Nucleus accumbens (tissue), 56 donors: Measurements from ENCODE around the gene HYOU1.
A peak's percentile ranks its signal among the peaks of the same experiment; 100 is the strongest.
"Not testable (repeated sequence)": the region's sequence is repeated elsewhere in the genome, so short reads cannot be mapped to it uniquely, and the experiment has no call there.

ENCODE experiments used
- DNase-seq, 56 donors: peaks; one replicate each; lab custom pipeline; 2025; lab: John Stamatoyannopoulos, UW

Gene HYOU1, protein sequence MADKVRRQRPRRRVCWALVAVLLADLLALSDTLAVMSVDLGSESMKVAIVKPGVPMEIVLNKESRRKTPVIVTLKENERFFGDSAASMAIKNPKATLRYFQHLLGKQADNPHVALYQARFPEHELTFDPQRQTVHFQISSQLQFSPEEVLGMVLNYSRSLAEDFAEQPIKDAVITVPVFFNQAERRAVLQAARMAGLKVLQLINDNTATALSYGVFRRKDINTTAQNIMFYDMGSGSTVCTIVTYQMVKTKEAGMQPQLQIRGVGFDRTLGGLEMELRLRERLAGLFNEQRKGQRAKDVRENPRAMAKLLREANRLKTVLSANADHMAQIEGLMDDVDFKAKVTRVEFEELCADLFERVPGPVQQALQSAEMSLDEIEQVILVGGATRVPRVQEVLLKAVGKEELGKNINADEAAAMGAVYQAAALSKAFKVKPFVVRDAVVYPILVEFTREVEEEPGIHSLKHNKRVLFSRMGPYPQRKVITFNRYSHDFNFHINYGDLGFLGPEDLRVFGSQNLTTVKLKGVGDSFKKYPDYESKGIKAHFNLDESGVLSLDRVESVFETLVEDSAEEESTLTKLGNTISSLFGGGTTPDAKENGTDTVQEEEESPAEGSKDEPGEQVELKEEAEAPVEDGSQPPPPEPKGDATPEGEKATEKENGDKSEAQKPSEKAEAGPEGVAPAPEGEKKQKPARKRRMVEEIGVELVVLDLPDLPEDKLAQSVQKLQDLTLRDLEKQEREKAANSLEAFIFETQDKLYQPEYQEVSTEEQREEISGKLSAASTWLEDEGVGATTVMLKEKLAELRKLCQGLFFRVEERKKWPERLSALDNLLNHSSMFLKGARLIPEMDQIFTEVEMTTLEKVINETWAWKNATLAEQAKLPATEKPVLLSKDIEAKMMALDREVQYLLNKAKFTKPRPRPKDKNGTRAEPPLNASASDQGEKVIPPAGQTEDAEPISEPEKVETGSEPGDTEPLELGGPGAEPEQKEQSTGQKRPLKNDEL

DNA sequence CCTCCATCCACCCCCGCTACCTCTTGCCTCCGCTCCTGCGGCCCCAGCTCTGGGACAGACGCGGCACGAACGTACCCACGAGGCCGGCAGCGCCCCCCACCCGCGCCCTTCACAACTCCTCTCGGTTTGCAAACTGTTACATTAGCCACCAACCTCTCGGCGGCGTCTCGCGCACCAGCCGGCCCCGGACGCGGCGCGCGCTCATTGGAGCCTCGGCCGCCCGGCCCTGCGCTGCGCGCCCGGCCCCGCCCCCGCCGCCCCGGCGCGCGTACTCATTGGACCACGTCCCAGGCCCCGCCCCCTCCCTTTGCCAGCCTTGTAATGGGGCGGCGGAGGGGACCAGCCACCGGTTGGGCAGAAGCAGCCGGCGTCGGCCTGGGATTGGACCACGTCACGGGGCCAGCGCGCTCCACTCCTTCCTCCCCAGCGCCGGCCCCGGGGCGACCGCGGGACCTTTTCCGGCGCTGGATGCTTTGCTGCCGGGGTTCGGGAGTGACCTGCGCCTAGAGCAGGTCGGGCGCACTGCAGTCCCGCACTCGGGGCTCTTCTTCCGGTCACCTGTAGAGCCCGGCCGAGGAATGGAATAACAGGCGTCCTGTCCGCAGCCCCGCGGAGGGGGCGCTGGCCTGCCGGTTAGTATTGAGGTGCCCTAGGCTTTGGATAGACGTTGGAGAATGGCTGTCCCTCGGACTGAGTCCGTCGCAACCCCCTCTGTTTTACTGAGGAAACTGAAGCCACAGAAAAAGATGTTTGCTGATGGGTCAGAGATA is at the start of gene HYOU1:
HYOU1 (minus strand) TSS at position 206 of the 770 bp plus-strand sequence. CDS start 1,045 bp downstream, outside the sequence.
- peak; percentile 74 to 98 (median 94) for DNase-seq

- peak in 5 of 56 donors; percentile 6 to 23 (median 13) for DNase-seq
Measured at GRCh38 chr11:119103793-119104192, 46.8 kb upstream of the HYOU1 start.

DNA sequence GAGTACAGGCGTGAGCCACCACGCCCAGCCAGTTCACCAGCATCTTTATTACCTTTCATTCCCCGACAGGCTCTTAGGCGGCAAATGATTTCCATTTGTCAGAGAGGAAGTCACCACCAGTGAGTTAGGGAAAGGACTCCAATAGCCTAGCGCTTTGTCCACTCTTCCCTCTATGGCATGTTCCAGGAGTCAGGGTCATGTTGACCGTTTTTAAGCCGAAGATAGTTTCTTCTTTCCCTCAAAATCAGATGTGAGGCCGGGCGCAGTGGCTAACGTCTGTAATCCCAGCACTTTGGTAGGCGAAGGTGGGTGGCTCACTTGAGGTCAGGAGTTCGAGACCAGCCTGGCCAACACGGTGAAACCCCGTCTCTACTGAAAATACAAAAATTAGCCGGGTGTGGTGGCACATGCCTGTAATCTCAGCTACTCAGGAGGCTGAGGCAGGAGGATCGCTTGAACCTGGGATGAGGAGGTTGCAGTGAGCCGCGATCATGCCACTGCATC is 46.2 kb upstream of the HYOU1 start:
- DNase-seq = not testable (repeated sequence)

DNA sequence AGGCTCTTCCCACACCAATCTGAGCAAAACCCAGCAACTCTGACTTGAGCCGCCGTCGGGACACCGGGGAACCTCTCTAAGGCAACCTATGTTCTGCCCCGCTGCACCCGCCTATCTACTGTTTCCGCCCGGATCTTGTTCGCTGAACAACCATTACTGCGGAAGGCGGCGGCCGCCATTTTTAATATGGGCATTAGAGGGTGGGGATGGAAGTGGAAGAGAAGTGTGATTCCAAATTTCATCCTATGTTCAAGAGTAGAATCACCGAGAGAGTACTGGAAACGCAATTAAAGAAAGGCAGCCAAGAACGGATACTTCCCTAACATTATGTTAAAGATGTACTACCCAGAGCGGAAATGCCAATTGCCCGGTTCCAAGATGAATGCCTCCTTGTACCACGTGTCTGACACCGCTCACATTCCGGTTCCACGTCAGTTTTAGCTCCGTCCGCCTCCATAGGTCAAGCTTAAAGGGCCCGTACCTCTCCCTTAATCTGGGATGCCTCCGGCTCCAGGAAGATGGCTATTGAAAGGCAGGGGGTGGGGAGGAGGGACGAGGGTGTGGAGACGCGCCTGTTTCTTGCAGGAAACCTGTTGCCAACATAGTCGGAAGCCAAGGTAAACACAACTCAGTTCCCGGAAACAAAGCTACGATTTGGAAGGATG is 44.9 kb upstream of the HYOU1 start, which contains the start of gene DPAGT1:
DPAGT1 (minus strand) TSS at position 95 of the 665 bp plus-strand sequence. CDS start 198 bp downstream, outside the sequence.
- DNase-seq = peak; percentile 65 to 95 (median 87)

- no peak for DNase-seq
Measured at GRCh38 chr11:119100994-119101758, 44.2 kb upstream of the HYOU1 start.

DNA sequence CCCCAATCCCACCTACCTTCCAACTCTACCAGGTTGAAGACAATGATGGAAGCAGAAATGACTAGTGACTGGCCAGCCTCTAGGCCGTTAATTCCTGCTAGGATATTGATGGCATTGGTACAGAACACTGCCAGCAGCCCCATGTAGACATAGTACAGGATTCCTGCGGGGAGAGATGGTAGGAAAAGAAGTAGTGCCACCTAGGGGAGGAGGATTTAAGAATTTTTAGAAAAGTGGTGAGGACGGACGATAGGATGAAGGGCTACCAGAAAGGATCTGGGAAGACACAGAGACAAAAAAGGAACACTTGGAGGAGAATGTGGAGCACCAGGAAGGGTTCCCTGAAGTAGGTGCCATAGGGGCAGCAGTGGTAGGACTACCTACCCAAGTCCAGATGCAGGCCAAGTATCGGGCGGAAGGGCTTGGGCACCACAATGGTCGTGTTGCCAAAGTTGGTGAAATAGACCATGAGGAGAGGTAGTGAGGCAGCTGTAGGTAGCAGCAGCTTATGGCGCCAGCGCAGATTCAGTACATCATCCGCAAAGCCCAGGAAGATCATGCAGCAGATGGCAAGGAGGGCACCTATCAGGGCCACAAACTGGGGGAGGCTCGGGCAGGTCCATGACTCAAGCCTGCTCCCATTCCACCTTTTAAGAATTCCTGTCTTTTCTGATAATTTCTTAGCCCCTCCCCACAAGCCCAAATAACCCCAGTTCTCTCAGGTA is 43.4 kb upstream of the HYOU1 start:
- DNase-seq = peak in 2 of 56 donors; percentile 3 to 22

GRCh38 chr11:119099711-119100110 is 42.7 kb upstream of the HYOU1 start:
- DNase-seq = no peak

DNA sequence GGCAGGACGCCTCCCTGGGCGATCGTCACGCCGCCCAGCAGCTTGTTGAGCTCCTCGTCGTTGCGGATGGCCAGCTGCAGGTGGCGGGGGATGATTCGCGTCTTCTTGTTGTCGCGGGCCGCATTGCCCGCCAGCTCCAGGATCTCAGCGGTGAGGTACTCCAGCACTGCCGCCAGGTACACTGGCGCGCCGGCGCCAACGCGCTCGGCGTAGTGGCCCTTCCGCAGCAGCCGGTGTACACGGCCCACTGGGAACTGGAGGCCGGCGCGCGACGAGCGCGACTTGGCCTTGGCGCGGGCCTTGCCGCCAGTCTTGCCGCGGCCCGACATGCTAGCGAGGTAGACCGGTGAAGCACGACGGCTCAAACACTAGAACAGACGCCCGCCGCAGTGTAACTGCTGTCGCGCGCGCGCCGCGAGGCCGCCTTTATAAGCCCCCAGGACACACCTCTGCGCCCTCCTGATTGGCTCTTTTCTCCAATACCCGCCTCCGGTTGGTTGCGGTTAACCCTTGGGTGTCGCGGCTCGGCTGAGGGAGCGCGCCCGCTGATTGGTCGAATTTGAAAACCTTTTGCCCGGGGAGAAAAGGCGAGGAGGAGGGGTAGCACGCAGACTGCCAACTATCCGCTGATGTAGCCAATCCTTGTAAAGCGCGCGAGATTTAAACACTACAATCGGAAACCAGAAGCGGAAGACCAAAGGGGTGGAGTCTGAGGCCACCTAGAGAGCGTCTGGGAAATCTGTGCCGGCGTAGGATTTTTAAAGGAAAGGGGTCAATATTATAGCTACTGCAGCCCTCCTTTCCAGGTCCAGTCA is 38.3 kb upstream of the HYOU1 start:
- DNase-seq = peak; percentile 89 to 100 (median 99)

- DNase-seq = peak in 30 of 56 donors; percentile 33 to 88 (median 77)
Measured at GRCh38 chr11:119094816-119095065, 37.7 kb upstream of the HYOU1 start.

DNA sequence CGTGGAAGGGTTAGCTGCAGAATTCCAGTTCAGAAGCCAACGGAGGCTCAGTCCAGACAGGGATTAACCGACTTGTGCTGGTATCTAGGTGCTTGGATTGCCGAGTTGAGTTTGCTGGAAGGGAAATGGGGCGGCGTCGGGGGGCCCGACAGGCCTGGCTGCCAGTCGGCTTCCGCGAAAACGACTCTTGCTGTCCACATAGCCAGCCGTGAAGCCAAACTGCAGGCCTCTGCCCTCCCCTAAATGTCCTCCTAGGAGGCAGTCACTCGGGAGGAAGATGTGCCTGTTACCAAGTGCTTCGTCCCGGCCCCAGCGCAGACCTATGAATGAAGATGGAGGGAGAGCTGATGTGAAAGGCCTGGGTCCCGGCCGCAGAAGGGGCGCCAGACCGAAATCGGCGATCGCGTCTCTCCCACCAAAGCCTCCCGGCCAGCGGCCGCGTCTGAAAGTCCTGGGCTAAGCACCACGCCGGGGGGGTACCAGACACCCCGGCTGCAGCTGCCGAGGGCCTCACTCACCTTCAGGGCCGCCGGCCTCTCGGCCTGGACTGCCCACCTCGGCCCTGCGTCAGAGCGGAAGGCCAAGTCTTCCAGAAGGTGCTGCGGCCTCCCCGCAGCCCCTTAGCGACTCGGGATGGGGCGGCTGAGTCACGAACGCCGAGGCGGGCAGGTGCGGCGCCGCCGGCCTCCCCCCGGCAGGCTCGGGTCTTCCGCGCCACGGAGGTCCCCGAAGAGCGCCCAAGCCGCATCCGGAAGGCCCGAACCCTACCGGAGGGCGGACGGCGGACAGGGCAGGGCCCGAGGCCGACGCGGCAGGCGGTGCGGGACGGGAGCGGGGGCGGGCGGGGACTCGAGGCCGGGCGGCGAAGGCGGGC is 37.2 kb upstream of the HYOU1 start:
- DNase-seq = peak in 16 of 56 donors; percentile 18 to 77 (median 43)

DNA sequence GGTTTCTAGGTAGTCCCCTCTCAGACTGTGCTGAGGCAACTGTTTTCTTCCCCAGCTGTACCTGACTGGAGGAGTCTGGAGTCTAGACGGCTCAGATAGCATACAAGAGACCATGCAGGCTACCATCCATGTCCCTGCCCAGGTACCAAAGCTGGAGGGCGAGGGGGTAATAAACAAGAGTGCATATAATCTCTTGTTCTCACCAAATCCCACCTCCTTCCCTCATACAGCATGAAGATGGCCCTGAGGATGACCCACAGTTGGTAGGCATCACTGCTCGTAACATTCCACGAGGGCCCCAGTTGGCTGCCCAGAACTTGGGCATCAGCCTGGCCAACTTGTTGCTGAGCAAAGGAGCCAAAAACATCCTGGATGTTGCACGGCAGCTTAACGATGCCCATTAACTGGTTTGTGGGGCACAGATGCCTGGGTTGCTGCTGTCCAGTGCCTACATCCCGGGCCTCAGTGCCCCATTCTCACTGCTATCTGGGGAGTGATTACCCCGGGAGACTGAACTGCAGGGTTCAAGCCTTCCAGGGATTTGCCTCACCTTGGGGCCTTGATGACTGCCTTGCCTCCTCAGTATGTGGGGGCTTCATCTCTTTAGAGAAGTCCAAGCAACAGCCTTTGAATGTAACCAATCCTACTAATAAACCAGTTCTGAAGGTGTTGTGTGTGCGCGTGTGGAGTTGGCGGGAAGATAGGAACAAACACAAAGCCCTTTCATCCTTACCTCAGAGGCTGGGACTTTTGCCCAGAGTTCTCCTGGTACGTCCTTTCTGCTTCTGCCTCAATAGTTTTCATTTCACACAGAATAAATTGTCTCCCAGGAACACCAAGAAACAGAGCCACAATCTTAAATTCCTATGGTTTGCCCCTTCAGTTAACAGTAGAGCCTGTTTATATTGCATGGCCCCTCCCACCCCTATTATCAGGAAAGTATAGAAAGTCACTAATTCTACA is 36.2 kb upstream of the HYOU1 start:
- DNase-seq = peak in 2 of 56 donors; percentile 7 to 10

DNA sequence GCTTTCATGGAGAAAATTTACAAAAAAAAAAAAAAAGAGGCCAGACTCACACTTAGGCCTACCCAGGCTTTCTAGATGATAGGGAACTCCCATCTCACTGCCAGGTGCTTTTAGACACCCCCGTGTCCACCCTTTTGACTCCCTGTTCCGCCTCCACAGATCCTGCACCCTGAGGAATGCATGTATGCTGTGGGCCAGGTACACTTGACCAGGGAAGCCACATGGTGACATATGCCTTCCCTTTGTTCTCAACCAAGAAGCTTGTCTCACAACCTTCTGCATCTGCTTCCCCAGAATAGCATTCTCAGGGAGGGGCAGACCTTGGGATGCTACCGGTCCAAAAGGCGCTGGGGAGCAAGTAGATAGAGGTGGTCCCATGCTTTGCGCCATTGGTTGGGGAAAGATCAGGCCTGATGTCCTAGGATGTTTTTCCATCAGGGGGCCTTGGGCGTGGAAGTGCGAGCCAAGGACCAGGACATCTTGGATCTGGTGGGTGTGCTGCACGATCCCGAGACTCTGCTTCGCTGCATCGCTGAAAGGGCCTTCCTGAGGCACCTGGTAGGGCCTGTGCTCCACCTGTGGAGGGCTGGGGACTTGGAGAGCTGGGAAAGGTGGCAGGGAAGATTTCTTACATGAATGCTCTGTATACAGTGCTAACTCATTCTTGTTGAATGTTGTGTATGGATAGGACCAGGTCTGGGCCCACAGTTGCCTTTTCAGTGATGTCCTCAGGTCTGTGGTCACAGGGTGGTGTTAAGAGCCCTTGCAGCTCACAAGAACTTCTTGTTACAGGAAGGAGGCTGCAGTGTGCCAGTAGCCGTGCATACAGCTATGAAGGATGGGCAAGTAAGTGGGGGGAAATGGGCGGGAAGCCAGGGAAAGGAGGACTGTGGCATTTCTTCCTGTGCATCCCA is 35.2 kb upstream of the HYOU1 start:
- no peak for DNase-seq

- DNase-seq = no peak
Measured at GRCh38 chr11:119091178-119091577, 34.2 kb upstream of the HYOU1 start.

DNA sequence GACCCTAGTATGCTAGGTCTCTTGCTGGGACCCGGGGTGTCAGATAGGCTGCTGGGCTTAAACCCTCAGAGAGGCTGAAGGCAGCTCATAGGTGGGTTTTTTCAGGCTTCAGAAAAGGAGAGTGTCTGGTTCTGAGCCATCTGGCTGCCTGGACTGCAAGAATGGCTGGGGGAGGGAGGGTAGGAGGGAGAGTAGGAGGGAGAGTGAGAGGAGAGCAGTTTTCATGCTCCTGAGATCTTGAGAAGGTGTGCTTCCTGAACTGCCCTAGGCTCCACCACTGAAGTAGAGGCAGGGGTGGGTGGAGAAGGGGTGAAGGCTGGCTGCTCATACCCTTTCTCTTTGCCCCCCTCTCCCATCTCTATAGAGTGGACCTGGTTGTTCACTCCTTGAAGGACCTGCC is 32.3 kb upstream of the HYOU1 start:
- no peak for DNase-seq
